ENCODE measurements around the gene SVOP.

GRCh38 chr12:109016016-109016415 is 4.9 kb downstream of the SVOP start:
- no peak for TF ChIP-seq CTCF (IDR thresholded peaks at IDR 0.05)
- TF ChIP-seq POLR2A (IDR thresholded peaks at IDR 0.05; ENCODE audit: low read depth), result no peak
- TF ChIP-seq POLR2AphosphoS5 (IDR thresholded peaks at IDR 0.05), result no peak
